CD1c-positive myeloid dendritic cell (primary cell): Measurements from ENCODE around the gene SLC22A9.
"Not testable (repeated sequence)": the region's sequence is repeated elsewhere in the genome, so short reads cannot be mapped to it uniquely, and the experiment has no call there.

Experiments used
- DNase-seq: peaks from one replicate; pipeline ENCODE4 v3.0.0-alpha.2; 2016; ENCODE audit errors: extremely low spot score

Gene SLC22A9

GRCh38 chr11:63369165-63369970 is at the start of gene SLC22A9:
Gene SLC22A9, plus strand, starts transcription at chr11:63369785. Its CDS starts 272 bp downstream, at chr11:63370057.
- no peak for DNase-seq

GRCh38 chr11:63321723-63322122 is 47.9 kb upstream of the SLC22A9 start:
- DNase-seq = no peak

- DNase-seq = not testable (repeated sequence)
These were observed 34.5 kb upstream of the SLC22A9 start for GRCh38 chr11:63335089-63335488.

GRCh38 chr11:63337070-63337469 is 32.5 kb upstream of the SLC22A9 start:
- no peak for DNase-seq

DNA sequence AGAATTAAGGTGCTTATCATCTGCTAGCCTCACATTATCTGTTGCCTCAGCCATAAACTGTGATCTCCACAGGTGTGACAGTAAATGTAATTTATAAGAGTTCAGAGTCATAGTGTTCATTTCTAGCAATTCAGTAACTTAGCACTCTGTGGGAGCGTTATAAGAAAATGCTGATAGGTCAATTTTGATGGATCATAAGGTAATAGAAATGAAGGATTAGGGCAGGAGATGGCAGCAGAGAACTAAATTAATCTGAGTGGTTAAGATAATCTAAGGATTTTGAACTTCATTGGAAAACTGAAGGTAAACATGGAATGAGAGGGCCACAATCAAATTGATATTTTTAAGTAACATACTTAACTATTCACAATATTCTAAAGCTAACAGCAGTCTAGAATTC is 26.5 kb upstream of the SLC22A9 start:
- no peak for DNase-seq

DNA sequence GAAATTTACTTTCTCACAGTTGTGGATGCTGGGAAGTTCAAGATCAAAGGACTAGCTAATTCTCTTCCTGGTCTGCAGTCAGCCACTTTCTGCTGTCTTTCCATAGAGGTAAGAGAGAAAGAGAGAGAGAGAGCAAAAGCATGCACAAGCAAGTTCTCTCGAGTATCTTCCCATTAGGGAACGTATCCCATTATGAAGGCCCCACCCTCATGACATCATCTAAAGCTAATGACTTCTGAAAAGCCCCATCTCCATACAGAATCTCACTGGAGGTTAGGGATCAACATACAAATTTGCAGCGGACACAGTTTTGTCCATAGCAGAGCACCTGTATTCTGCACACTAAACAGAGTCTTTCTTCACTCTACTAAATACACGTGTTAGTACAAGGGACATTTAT is 17.4 kb upstream of the SLC22A9 start:
- no peak for DNase-seq

GRCh38 chr11:63362196-63362793 is 7.3 kb upstream of the SLC22A9 start:
- no peak for DNase-seq

DNA sequence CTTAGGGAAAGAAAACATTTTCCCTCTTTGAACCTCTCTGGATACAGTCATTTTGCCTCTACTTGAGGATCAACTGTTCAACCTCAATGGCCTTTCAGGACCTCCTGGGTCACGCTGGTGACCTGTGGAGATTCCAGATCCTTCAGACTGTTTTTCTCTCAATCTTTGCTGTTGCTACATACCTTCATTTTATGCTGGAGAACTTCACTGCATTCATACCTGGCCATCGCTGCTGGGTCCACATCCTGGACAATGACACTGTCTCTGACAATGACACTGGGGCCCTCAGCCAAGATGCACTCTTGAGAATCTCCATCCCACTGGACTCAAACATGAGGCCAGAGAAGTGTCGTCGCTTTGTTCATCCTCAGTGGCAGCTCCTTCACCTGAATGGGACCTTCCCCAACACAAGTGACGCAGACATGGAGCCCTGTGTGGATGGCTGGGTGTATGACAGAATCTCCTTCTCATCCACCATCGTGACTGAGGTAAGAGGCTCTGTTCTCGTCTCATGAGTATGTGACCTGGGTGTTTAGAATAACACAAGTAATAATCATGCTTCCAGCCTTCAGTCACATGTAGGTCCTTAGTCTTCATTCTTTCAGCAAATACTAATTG is 495 bp downstream of the SLC22A9 start:
- no peak for DNase-seq

DNA sequence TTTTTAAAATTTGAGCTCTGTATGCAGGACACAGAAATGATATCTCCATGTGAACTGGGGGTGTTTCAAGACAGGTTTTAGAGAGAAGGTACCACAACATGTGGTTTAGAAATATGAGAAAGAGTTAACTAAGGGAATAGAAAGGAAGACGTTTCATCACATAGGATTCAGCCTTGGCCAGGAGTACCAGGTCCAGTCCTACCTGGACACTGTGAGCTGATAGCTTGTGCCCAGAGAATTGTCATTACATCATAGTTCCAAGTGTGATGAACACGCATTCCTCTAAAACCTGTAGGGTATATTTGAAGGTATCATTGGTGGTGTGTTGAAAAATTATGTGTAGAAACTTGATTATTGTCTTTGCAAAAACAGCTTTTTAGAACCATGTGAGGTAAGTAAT is 1.8 kb downstream of the SLC22A9 start:
- no peak for DNase-seq

- DNase-seq = peak; percentile 27
These were observed 5.8 kb downstream of the SLC22A9 start for GRCh38 chr11:63375434-63375833.

- no peak for DNase-seq
These were observed 10.5 kb downstream of the SLC22A9 start for GRCh38 chr11:63380130-63380529.

DNA sequence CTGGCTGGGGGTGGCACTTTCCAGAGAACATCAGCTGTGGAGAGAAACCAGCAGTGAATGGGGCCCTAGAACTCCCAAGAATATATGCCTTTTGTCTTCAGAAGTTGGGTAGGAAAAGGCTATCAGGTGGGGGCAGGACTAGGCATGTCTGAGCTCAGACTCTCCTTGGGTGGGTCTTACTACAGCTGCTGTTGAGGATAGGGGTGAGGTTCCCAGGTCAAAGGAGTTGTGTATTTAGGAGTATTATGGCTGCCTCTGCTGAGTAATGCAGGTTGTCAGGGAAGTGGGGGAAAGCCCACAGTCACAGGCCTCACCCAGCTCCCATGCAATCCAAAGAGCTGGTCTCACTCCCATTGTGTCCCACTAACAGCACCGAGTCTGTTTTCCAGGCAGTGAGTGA is 26.1 kb downstream of the SLC22A9 start:
- no peak for DNase-seq

DNA sequence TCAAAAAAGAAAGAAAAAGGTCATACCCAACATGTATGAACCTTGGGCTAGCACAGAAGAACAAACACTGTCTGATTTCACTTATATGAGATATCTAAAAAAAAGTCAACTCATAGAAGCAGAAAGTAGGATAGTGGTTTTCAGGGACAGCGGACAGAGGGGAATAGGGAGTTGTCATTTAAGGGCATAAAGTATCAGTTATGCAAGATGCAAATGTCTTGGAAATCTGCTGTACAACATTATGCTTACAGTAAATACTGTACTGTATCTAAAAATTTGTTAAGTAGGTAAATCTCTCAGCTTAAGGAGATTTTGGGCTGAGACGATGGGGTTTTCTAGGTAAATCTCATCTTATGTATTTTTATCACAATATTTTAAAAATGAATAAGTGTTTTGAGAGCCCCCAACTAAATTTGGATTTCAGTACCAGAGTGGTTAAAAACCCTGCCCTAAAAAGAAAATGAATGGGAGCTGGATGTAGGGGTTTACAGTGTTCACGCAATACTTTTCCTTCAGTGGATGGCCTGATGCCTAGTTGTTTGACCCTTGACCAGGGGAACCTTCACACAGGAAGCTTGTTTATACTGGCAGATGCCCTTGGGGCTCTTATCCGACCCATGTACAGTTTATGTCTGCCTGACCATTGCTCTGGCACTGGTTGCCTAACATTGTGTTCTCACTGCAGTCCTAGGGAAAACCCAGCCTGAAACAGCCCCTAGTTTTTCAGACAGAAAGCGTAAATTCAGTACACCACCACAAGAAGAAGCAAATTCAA is 34.8 kb downstream of the SLC22A9 start:
- no peak for DNase-seq

DNA sequence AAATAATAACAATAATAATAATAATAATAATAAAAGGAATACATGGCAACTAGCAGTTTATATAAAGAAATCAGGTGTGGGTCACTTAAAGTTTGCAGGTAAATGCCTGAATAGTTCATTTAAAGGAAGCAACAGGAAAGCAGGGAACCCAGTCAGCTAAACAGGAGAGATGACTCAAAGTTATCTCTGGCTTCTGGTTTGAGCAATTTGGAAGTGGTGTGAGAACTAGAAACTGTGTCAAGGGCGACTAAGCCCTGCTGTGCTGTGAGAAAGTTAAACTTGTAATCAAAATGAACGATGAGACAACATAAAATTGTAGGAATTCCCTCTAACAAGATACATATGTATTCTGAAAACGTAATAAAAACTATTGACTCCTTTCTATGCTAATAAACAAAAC is 35.5 kb downstream of the SLC22A9 start:
- DNase-seq = no peak

DNA sequence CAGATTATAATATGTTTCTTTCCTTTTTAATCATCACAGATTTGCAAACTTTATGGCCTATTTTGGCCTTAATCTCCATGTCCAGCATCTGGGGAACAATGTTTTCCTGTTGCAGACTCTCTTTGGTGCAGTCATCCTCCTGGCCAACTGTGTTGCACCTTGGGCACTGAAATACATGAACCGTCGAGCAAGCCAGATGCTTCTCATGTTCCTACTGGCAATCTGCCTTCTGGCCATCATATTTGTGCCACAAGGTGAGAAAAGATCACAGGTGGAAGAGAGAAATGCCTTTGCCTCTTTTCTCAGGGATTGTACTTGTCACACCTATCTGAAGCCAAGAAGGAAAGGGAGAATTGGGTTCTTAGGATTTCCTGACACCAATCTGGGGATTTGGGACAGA is 36.9 kb downstream of the SLC22A9 start:
- no peak for DNase-seq

DNA sequence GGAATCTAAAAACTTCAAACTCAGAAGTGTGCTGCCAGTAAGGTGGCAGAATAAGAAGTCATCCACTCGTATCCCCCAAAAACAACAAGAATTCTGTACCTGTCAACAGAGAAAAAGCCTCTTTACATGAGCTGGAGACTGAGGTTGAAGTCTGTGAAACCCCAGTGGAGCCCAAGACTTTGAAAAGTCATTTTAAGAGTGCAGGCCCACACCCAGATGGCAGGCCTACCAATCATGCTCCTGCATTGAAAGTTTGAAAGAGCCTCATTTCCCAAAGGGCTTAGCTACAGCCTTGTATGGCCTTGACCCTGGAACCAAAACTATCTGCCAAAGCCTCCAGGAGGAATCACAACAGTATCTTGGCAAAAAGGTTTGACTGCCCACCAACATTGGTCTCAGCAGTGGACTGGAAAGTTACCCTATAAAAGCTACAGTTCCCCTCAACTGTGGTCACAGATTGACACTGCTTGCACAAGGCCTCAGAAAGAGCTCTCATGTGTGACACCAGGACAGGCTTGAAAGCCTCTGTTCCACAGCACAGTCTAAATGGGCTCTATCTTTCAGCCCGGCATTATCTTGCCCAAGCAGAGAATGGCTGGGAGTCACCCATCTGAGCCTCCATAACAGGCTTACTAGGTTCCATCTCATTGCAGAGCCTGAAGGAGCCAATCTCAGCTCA is 47.7 kb downstream of the SLC22A9 start:
- no peak for DNase-seq

- DNase-seq = no peak
These were observed 58.5 kb downstream of the SLC22A9 start for GRCh38 chr11:63427971-63428508.

DNA sequence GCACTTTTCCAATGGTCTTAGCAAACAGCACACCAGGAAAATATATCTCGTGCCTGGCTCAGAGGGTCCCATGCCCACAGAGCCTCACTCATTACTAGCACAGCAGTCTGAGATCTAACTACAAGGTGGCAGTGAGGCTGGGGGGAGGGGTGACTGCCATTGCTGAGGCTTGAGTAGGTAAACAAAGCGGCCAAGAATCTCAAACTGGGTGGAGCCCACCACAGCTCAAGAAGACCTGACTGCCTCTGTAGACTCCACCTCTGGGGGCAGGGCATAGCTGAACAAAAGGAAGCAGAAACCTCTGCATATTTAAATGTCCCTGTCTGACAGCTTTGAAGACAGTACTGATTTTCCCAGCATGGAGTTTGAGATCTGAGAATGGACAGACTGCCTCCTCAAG is 61.1 kb downstream of the SLC22A9 start:
- not testable (repeated sequence) for DNase-seq

GRCh38 chr11:63435351-63435750 is 65.8 kb downstream of the SLC22A9 start:
- not testable (repeated sequence) for DNase-seq

DNA sequence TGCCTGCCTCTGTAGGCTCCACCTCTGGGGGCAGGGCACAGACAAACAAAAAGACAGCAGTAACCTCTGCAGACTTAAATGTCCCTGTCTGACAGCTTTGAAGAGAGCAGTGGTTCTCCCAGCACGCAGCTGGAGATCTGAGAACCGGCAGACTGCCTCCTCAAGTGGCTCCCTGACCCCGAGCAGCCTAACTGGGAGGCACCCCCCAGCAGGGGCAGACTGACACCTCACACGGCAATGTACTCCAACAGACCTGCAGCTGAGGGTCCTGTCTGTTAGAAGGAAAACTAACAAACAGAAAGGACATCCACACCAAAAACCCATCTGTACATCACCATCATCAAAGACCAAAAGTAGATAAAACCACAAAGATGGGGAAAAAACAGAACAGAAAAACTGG is 66.2 kb downstream of the SLC22A9 start:
- DNase-seq = not testable (repeated sequence)

GRCh38 chr11:63443714-63444113 is 74.1 kb downstream of the SLC22A9 start:
- no peak for DNase-seq
